Activated B cell treated with CpG ODN at 0.5 μM for 24 hours (primary cell): ENCODE measurements around the gene PCNX2. TPM values are rescaled to one million over a fixed set of nuclear protein-coding genes. Genes with fewer than 3 reads are reported as not detected.

ENCODE experiments used
- ATAC-seq: fragments of 200-7000 bp; cut with Tn5 transposase; one replicate; pipeline ENCODE4 v1.10.0; 2021; ENCODE audit warnings: low read depth, mild to moderate bottlenecking, moderate library complexity
- CTCF ChIA-PET: fragments of 350-600 bp; sonication (Branson Sonifier 250); formaldehyde crosslinking; loops from one replicate; lab custom pipeline; 2021; ENCODE audit warnings: antibody characterized with exemption; lab: Charles Lee
- POLR2A ChIA-PET: fragments of 350-600 bp; sonication (Branson Sonifier 250); formaldehyde crosslinking; loops from one replicate; lab custom pipeline; 2021; ENCODE audit warnings: antibody characterized with exemption; lab: Charles Lee
- DNase-seq: peaks from one replicate; pipeline ENCODE4 v3.0.0; 2022
- H3K27ac Mint-ChIP-seq: one replicate; pipeline ENCODE4 v1.8.0; 2020; ENCODE audit warnings: mixed read lengths
- H3K27me3 Mint-ChIP-seq: one replicate; pipeline ENCODE4 v1.8.0; 2021; ENCODE audit warnings: mixed read lengths
- H3K36me3 Mint-ChIP-seq: one replicate; pipeline ENCODE4 v1.8.0; 2021; ENCODE audit warnings: low read depth, mixed read lengths
- H3K4me1 Mint-ChIP-seq: one replicate; pipeline ENCODE4 v1.8.0; 2021; ENCODE audit warnings: mixed read lengths
- H3K4me3 Mint-ChIP-seq: one replicate; pipeline ENCODE4 v1.8.0; 2020; ENCODE audit warnings: mild to moderate bottlenecking, mixed read lengths
- H3K9me3 Mint-ChIP-seq: one replicate; pipeline ENCODE4 v1.8.0; 2020; ENCODE audit warnings: mixed read lengths
- CTCF ChIP-seq: fragments of 200-600 bp; IDR thresholded peaks from one replicate; pipeline ENCODE4 v1.8.0; 2022; ENCODE audit warnings: antibody characterized with exemption, mild to moderate bottlenecking
- intact Hi-C: fragments of 100-400 bp; cut with micrococcal nuclease; formaldehyde crosslinking; loops from one replicate; pipeline ENCODE4 v1.15.1; 2024
- total RNA-seq: library from RNA; stranded (reverse); gene quantifications from 2 replicates; pipeline ENCODE4 v1.2.3, GENCODE V29; 2022

Gene PCNX2
- total RNA-seq, 1 donor from 2014 or later, result 20.4 TPM

GRCh38 chr1:232987046-232987773 lies 308.3 kb downstream of the PCNX2 start:
- ATAC-seq (no peak), DNase-seq (no peak)
- intact Hi-C loops, result no loop called here
- Mint-ChIP-seq H3K4me3 (no peak overlapping the region), H3K9me3 (no peaks in the 10 kb centered on the region), H3K36me3 (peaks cover 14% of the 10 kb centered on the region), H3K27me3 (no peaks in the 10 kb centered on the region), H3K27ac (no peak overlapping the region), H3K4me1 (no peaks in the 10 kb centered on the region)
- ChIA-PET POLR2A (no interaction called here), CTCF (no interaction called here)
- TF ChIP-seq CTCF, result no peak

GRCh38 chr1:232986527-232986922 lies 309.0 kb downstream of the PCNX2 start:
- intact Hi-C loops, result no loop called here
- ATAC-seq (no peak), DNase-seq (no peak)
- no peaks in the 10 kb centered on the region for H3K27me3 Mint-ChIP-seq
- no peak for TF ChIP-seq CTCF
- H3K4me3 Mint-ChIP-seq, result no peak overlapping the region
- ChIA-PET POLR2A (no interaction called here), CTCF (no interaction called here)
- no peaks in the 10 kb centered on the region for H3K9me3 Mint-ChIP-seq
- H3K4me1 Mint-ChIP-seq, result no peaks in the 10 kb centered on the region
- no peak overlapping the region for H3K27ac Mint-ChIP-seq
- peaks cover 12% of the 10 kb centered on the region for H3K36me3 Mint-ChIP-seq

- H3K27ac Mint-ChIP-seq, result no peak overlapping the region
- peaks cover 10% of the 10 kb centered on the region for H3K36me3 Mint-ChIP-seq
- no peak overlapping the region for H3K4me3 Mint-ChIP-seq
- ATAC-seq (no peak), DNase-seq (no peak)
- H3K27me3 Mint-ChIP-seq, result no peaks in the 10 kb centered on the region
- H3K9me3 Mint-ChIP-seq, result no peaks in the 10 kb centered on the region
- no peak for TF ChIP-seq CTCF
- POLR2A ChIA-PET, result no interaction called here
- intact Hi-C loops, result no loop called here
- no peaks in the 10 kb centered on the region for H3K4me1 Mint-ChIP-seq
- CTCF ChIA-PET, result no interaction called here
These were observed 309.5 kb downstream of the PCNX2 start for GRCh38 chr1:232985882-232986526.

- Mint-ChIP-seq H3K36me3 (peaks cover 6% of the 10 kb centered on the region), H3K4me3 (no peak overlapping the region), H3K9me3 (no peaks in the 10 kb centered on the region), H3K27ac (no peak overlapping the region), H3K27me3 (no peaks in the 10 kb centered on the region), H3K4me1 (no peaks in the 10 kb centered on the region)
- no peak for TF ChIP-seq CTCF
- intact Hi-C loops, result no loop called here
- no peak for ATAC-seq
- DNase-seq, result no peak
- POLR2A ChIA-PET, result no interaction called here
- CTCF ChIA-PET, result no interaction called here
These were observed 310.7 kb downstream of the PCNX2 start for GRCh38 chr1:232984577-232985425.
